Measurements from ENCODE around the gene MAX.

- TF ChIP-seq CTCF (IDR thresholded peaks at IDR 0.05) (no peak), POLR2AphosphoS5 (IDR thresholded peaks at IDR 0.05; ENCODE audit: low read depth, low read length) (no peak)
Measured at GRCh38 chr14:65044596-65044959, 57.7 kb downstream of the MAX start.
